Chondrocyte (in vitro differentiated cells): ENCODE results near the gene SNRPA1. TPM values are rescaled to one million over a fixed set of nuclear protein-coding genes. Genes with fewer than 3 reads are reported as not detected.

Experiments
- DNase-seq: peaks from one replicate; pipeline ENCODE4 v3.0.0; 2021; ENCODE audit warnings: mixed read lengths, low spot score
- H3K27ac Mint-ChIP-seq: one replicate; pipeline ENCODE4 v1.8.0; 2021; ENCODE audit warnings: mild to moderate bottlenecking, moderate library complexity, mixed read lengths; ENCODE audit not compliant: unreplicated experiment
- H3K27me3 Mint-ChIP-seq: 2 replicates; pipeline ENCODE4 v1.8.0; 2021; ENCODE audit warnings: low read depth, mixed read lengths
- H3K36me3 Mint-ChIP-seq: 2 replicates; pipeline ENCODE4 v1.8.0; 2021; ENCODE audit warnings: low read depth, mixed read lengths
- H3K4me1 Mint-ChIP-seq: 2 replicates; pipeline ENCODE4 v1.8.0; 2021; ENCODE audit warnings: low read depth, mild to moderate bottlenecking, mixed read lengths
- H3K4me3 Mint-ChIP-seq: one replicate; pipeline ENCODE4 v1.8.0; 2021; ENCODE audit warnings: mild to moderate bottlenecking, moderate library complexity, mixed read lengths; ENCODE audit not compliant: unreplicated experiment
- H3K9me3 Mint-ChIP-seq: 2 replicates; pipeline ENCODE4 v1.8.0; 2021; ENCODE audit warnings: low read depth, mixed read lengths
- total RNA-seq: library from RNA; stranded (reverse); gene quantifications from 3 replicates; pipeline ENCODE4 v1.2.1, GENCODE V29; 2021
- TF ChIP-seq, protein P1 (sequence below): fragments of 200-600 bp; sonication (generic); IDR thresholded peaks from 2 replicates; pipeline ENCODE4 v1.5.0; 2021; ENCODE audit warnings: antibody characterized with exemption, mild to moderate bottlenecking, moderate library complexity

SNRPA1 gene
- total RNA-seq, 1 donor from 2014 or later, result 35.7 TPM

DNA sequence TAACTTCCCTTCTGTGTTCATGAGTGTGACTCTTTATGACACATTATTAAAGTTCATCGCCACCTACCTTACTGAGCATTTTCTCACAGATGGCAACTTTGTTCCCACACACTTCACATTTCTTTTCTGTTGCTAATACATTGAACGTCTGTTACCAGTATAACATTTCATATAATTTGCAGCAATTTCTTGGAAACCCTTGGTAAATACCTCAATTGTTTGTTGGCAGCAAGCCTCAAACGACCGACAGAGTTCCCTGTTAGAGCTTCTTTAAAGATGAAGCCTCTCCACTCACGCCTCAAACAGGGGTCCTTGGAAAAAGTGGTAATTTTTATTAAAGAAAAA is 40.0 kb downstream of the SNRPA1 start:
- peaks cover 3% of the 10 kb centered on the region for H3K27me3 Mint-ChIP-seq
- TF ChIP-seq, protein P1, sequence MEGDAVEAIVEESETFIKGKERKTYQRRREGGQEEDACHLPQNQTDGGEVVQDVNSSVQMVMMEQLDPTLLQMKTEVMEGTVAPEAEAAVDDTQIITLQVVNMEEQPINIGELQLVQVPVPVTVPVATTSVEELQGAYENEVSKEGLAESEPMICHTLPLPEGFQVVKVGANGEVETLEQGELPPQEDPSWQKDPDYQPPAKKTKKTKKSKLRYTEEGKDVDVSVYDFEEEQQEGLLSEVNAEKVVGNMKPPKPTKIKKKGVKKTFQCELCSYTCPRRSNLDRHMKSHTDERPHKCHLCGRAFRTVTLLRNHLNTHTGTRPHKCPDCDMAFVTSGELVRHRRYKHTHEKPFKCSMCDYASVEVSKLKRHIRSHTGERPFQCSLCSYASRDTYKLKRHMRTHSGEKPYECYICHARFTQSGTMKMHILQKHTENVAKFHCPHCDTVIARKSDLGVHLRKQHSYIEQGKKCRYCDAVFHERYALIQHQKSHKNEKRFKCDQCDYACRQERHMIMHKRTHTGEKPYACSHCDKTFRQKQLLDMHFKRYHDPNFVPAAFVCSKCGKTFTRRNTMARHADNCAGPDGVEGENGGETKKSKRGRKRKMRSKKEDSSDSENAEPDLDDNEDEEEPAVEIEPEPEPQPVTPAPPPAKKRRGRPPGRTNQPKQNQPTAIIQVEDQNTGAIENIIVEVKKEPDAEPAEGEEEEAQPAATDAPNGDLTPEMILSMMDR, result no peak
- no peak overlapping the region for H3K27ac Mint-ChIP-seq
- H3K4me1 Mint-ChIP-seq, result peaks cover 23% of the 10 kb centered on the region
- no peaks in the 10 kb centered on the region for H3K9me3 Mint-ChIP-seq
- H3K4me3 Mint-ChIP-seq, result no peak overlapping the region
- H3K36me3 Mint-ChIP-seq, result no peaks in the 10 kb centered on the region
- DNase-seq, result no peak

DNA sequence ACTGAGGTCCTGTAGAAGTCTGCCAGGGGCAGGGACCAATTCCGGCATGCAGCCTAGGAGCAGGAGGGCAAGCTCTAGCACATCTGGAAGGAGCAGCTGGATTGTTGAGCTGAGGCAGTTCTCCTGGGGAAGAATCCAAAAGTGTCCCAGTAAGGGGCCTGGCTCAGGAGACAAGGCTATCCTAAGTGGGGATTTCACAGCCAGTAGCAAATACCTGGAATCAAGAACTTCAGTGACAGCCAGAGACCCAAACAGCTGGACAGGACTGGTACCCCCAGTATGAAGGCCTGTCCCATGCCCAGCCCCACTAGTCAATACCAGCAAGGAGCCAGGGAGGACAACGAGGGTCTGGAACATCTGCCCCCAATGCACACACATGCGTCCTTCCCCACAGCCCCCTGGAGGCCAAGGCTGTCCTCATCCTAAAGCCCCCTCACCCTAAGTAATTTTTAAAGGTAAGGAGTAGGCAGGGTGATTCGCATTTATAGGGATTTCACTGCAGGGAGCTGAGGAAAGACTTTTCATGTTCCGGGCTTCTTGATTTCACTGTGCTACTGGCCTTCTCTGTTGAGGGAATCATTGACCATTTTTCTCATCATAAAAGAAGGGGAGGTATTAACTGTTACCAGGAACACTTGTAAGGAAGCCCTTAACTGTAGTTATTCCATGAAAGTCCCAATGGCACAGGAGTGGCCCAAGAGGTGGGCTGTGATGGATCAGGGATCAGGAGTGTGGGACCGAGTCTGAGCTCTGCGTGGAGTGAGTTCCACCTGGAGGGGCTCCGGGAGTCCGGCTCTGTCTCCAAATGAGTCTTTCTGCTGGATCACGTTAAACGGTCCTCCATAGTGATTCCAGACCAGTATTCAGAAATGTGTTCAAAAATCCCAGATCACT is 40.6 kb downstream of the SNRPA1 start:
- DNase-seq, result no peak
- TF ChIP-seq, protein P1, result no peak
- Mint-ChIP-seq H3K4me3 (no peak overlapping the region), H3K9me3 (no peaks in the 10 kb centered on the region), H3K27me3 (peaks cover 3% of the 10 kb centered on the region), H3K4me1 (peaks cover 29% of the 10 kb centered on the region), H3K27ac (no peak overlapping the region), H3K36me3 (no peaks in the 10 kb centered on the region)

DNA sequence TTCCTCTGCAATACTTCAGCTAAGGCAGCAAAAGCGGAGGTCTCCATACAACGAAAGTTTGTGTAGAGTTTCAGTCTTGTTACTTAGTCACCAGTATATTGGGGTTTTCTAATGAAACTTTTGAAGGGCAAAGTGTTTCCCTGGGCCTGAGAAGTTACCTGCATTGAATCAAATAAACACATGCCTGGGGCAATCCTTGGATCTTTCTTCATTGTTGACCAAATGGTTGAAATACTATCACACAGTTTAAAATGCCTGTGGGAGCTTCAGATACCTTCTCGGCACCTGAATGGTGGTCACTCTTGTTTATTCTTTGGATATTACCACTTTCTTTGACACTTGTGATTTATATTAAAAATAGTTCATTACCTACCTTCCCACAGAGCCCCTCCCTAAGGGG is 42.2 kb downstream of the SNRPA1 start:
- Mint-ChIP-seq H3K4me3 (peak overlapping the region; percentile 76), H3K4me1 (peaks cover 35% of the 10 kb centered on the region)
- TF ChIP-seq, protein P1, result no peak

DNA sequence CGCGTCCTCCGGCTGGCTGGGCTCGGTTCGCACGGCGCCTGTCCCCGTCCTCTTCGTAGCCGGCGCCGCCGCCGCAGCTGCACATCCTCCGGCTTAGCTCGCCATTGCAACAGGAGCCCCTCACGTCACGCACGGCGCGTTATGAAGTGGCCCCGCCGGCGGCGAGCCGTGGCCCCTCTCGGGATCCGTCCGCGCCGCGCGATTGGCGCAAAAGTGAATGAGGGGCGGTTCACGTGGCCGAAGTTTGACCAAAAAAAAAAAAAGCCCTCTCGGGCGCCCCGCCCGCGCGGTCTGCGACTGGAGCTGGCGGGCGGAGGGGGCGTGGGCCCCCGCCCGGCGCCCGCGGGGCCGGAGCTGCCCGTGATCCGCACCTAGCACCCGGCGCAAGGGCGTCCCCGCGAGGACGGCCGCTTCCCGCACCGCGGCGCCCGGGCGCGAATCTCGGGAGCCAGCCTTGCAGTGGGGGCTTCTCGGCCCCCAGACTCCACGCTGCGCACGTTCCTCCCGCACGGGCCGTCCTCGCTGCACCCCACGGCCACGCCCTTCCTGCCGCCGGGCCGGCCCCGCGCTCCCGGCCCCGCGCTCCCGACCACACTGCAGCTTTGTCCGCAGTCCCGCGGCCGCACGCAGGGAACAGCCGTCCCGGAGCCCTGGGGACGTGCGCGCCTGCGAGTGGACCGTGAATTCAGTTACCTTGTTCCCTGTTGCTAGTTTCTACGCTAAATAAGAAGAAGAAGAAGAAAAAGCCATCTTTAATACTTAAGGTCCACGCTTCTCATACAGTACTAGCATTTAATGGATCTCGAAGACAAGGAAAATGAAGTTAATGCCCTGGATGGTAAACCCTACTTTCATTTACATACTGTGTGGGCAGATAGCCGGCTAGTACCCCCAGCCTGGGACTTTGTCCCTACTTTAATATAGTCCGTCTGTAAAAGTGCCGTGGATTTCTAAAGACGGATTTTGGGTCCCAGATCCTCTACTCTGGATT is 42.9 kb downstream of the SNRPA1 start, which contains the start of gene CHSY1:
Gene CHSY1 (minus strand): TSS at position 219 of the 991 bp plus-strand sequence. CDS start 592 bp downstream, outside the sequence.
- peak; percentile 97 for DNase-seq
- Mint-ChIP-seq H3K36me3 (no peaks in the 10 kb centered on the region), H3K4me3 (peak within 1 kb of the TSS; percentile 88), H3K9me3 (no peaks in the 10 kb centered on the region), H3K27ac (peak within 1 kb of the TSS; percentile 85), H3K27me3 (no peaks in the 10 kb centered on the region), H3K4me1 (peaks cover 42% of the 10 kb centered on the region)
- TF ChIP-seq, protein P1, result peak; percentile 68

More for the DNA sequence above, 42.2 kb downstream of the SNRPA1 start:
- DNase-seq, result no peak
- no peaks in the 10 kb centered on the region for H3K36me3 Mint-ChIP-seq
- peak overlapping the region; percentile 85 for H3K27ac Mint-ChIP-seq
- H3K9me3 Mint-ChIP-seq, result no peaks in the 10 kb centered on the region
- no peaks in the 10 kb centered on the region for H3K27me3 Mint-ChIP-seq
